ENCODE measurements around the gene FOXP1.

DNA sequence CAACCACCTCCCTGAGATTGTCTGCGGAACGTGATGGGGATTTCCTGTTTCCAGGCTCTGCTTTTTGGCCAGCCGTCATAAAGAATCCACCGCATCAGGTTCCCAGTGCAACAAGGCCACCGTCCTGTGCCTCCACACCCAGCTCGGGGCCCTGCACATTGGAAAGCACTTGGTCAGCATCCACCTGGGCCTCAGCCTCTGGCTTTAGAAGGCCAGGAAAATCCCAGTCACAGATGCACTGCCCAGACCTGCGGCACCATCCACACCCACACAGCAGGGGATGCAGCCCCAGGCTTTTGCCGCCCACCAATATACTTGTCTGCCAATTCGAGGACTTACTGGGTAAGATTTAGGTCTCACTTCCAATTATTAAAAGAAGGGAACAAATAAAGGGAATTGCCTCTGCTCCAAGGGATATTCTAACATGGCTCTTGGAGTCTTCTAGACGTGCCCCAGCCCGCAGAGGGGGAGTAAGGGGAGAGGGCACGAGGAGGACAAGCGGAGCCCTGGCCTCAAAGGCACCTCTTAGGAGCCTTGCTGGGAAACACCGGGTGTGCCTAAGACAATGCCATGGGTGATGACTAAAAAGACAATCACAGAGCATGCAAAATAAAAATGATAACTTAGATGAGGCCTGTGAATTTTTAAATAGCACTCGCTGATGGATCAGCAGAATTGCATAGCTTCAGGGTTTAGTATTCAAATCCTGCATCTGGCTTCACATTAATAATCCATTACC lies 169.2 kb downstream of the FOXP1 start:
- TF ChIP-seq, protein P1, sequence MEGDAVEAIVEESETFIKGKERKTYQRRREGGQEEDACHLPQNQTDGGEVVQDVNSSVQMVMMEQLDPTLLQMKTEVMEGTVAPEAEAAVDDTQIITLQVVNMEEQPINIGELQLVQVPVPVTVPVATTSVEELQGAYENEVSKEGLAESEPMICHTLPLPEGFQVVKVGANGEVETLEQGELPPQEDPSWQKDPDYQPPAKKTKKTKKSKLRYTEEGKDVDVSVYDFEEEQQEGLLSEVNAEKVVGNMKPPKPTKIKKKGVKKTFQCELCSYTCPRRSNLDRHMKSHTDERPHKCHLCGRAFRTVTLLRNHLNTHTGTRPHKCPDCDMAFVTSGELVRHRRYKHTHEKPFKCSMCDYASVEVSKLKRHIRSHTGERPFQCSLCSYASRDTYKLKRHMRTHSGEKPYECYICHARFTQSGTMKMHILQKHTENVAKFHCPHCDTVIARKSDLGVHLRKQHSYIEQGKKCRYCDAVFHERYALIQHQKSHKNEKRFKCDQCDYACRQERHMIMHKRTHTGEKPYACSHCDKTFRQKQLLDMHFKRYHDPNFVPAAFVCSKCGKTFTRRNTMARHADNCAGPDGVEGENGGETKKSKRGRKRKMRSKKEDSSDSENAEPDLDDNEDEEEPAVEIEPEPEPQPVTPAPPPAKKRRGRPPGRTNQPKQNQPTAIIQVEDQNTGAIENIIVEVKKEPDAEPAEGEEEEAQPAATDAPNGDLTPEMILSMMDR (IDR thresholded peaks at IDR 0.05) = no peak
- no peak for TF ChIP-seq POLR2A (IDR thresholded peaks at IDR 0.05)
- no peak for TF ChIP-seq POLR2AphosphoS5 (IDR thresholded peaks at IDR 0.05; ENCODE audit: insufficient read depth in 1 of 2, low read depth in 1 of 2)
